Activated effector memory CD4-positive, alpha-beta T cell treated with anti-CD3 and anti-CD28 coated beads, Interleukin-2, amount 50 U/mL, for 16 hours (primary cell): Measurements from ENCODE around the gene SIN3B.

Experiments used
- DNase-seq: peaks from one replicate; pipeline ENCODE4 v3.0.0-alpha.2; 2020

SIN3B gene

DNA sequence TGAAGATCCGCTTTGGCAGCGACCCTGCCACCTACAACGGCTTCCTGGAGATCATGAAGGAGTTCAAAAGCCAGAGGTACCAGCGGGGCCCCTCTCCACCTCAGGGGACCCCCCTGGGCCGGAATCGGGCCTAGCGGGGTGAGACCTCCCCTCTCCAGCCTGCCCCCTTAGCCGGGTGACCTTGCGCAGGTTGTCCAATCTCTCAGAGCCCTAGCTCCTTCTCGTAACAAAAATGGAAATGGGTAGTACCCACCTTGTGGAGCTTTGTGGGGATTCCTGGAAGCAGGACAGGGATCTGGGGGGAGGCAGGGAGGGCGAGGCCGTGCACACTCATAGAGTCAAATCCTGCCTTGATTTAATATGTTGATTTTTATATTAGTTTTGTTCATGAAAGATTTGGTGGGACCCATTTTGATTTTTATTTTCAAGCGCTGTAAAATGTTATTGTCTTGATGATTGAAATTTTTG is 658 bp downstream of the SIN3B start:
- DNase-seq: no peak

- DNase-seq: no peak
Observed at GRCh38 chr19:16830679-16831078, 1.5 kb downstream of the SIN3B start.

DNA sequence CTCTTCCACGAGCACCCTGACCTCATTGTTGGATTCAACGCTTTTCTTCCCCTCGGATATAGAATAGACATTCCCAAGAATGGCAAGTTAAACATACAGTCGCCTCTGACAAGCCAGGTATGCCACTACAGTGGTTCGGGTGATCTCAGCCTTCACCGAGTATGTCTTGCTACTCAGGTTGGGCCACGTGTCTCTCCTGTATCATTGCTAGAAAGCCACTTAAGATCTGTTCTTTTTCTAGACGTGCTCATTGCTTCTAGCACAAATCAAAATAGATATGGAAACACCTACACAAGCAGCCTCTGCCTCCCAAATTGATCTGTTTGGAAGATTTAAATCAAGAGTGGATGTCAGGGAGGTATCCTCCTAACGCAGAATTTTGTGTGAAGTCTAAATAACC is 2.3 kb downstream of the SIN3B start:
- DNase-seq: no peak

DNA sequence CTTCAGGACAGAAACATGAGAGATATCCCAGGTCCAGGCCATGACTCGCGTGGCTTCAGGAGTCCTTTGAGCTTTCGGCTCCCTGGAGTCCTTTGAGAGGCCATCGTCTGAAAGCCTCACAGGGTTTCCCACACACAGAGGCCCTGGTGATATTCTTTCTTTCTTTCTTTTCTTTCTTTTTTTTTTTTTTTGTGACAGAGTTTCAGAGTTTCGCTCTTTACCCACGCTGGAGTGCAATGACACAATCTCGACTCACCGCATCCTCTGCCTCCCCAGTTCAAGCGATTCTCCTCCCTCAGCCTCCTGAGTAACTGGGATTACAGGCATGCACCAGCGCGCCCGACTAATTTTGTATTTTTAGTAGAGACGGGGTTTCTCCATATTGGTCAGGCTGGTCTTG is 5.5 kb downstream of the SIN3B start:
- no peak for DNase-seq

GRCh38 chr19:16836115-16837034 is 7.2 kb downstream of the SIN3B start:
- DNase-seq: no peak

DNA sequence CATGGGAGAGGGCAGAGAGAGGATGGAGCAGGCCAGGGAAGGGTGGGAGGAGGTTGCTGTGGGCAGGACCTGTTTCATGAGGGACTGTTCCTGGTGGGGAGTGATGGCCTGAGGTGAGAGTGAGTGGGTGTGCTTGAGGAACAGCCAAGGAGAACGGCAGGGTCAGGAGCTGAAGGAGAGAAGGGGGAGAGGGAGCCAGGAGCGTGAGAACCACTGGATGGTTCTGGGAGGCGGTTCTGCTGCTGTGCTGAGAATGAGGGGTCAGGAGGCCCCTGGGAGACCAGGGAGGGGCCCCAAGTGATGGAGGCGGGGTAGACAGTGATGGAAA is 7.8 kb downstream of the SIN3B start:
- no peak for DNase-seq

DNA sequence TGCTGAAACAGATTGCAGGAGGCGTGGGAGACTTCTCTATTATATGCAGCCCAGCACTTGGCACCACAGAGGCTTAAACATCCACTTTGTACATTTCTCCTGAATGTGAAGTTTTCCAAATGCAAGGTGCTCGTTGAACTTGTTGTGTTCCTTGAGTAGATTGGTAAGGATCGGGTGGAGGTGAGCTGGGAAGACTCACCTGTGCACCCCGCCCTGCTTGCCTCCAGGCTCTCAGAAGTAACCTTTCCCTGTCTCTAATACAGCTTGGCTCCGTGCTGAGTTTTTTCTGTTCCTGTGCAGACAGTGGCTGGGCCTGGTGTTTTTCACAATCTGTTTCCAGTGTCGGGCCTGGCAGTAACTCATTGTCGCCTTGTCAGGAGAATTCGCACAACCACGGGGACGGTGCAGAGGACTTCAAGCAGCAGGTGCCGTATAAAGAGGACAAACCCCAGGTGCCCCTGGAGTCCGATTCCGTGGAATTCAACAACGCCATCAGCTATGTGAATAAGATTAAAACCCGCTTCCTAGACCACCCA is 12.3 kb downstream of the SIN3B start:
- DNase-seq: no peak

DNA sequence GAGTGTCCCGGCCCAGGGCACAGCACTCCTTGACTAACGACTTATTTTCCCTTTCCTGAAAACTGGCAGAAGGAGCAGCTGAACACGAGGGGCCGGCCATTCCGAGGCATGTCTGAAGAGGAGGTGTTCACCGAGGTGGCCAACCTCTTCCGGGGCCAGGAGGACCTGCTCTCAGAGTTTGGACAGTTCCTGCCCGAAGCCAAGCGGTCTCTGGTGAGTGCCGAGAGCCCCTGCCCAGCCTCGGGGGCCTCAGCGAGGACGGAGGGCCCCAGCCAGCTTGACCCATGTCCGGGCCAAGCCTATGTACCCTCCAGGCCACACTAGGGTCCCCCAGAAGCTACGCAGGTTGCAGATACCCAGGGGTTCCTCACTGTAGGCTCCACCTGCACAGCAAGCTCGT is 17.7 kb downstream of the SIN3B start:
- no peak for DNase-seq

DNA sequence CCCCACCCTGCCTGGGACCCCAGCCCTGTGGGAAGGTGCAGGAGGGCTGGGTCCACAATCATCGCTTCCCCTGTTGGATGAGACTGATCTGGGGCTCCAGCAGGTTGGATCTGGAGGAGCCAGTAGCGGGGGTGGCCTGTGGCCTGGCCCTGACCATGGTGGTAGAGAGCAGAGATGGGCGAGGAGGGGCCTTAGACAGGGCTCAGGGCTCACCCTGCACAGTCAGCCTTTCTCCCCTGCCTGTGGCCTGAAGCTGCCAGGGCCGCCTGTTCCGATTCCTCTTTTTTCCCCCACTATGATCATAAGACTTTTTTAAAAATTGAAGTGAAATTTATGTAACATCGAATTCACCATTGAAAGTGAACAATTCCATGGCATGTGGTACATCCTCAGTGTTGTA is 18.2 kb downstream of the SIN3B start:
- no peak for DNase-seq

DNA sequence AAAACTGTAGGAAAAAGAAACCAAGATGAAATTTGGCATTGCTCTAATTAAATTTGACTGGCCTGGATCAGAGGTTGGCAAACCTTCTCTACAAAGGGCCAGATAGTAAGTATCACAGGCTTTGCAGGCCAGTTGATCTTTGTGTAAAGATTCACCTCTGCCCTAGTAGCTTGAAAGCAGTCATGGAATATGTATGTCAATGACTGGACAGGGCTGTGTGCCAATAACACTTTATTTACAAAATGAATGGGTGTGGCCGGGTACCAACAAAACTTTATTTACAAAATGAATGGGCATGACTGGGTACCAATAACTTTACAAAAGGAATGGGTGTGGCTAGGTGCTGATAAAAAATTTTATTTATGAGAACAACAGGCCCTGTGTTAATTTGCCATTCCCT is 20.0 kb downstream of the SIN3B start:
- no peak for DNase-seq

DNA sequence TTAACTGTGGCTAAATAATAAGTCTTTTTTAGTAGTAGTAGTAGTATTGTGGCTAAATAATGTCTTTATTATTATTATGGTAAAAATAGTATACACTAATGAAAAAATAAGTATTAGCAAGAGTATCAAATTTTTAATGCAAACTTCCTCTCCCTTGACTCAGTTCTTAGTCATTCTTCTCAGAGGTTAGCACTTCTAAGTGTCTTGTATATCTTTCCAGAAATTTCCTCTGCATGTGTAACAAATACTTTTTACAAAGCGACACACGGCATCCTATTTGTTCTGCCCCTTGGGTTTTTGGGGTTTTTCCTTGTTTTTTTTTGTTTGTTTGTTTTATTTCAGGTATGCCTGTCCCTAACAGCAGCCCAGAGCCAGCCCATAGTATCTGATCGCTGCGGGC is 20.9 kb downstream of the SIN3B start:
- DNase-seq: no peak

DNA sequence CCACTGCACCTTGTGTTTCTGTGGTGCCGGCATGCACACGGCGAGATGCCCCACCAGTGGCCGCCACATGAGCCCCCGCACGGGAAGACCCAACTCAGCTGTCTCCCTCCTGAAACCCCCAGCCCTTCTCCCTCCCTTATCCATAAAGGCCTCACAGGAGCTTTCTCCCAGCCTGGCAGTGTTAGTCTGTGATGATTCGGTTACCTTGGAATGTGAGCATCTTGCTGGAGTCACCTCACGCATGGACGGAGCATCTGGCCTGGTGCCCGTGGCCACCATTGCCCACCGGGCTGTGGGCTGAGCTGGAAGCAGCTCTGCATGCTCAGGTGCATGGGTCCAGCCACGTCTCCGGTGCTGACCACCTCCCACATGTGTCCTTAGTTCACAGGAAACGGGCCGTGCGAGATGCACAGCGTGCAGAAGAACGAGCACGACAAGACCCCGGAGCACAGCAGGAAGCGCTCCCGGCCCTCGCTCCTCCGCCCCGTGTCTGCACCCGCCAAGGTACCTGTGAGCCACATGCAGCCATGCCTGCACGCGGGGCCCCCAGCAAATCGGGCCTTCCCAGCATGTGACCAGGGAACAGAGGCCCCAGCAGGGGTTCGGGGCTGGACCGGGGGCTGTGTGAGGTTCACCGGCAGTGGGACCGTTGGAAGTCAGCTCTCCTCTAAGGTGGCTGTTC is 22.0 kb downstream of the SIN3B start:
- DNase-seq: no peak

DNA sequence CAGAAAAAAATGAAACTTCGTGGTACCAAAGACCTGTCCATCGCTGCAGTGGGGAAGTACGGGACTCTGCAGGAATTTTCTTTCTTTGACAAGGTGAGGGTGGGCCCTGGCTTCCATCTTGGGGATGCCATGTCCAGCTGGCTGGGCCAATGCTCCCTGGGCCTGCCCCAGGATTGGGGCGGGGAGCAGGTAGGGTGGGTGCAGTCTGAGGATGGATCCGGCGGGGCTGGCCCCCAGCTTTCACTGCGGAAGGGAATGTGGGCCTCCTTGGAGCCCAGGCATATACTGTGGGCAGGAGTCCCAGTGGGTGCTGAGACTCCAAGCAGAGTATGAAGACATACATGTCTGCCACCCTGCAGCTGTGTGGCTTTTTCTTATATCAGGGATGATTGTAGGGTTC is 23.9 kb downstream of the SIN3B start:
- no peak for DNase-seq

DNA sequence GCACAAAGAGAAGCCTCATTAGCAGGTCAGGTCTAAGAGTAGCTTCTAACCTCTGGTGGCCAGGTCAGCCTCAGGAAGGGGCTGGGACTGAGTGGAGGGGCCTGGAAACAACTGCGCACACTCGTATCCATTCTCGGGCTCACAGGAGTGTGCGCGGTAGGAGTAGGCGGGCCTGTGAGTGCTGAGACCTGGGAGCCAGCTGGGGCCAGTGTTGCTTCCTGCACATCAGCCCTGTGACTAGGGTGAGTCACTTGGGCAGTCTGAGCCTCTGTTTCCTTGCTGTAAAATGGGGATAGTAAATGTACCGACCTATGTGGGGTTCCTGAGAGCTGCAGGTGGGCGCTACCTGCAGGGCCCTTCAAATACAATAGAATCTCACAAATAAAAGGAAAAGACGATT is 26.9 kb downstream of the SIN3B start:
- no peak for DNase-seq

DNA sequence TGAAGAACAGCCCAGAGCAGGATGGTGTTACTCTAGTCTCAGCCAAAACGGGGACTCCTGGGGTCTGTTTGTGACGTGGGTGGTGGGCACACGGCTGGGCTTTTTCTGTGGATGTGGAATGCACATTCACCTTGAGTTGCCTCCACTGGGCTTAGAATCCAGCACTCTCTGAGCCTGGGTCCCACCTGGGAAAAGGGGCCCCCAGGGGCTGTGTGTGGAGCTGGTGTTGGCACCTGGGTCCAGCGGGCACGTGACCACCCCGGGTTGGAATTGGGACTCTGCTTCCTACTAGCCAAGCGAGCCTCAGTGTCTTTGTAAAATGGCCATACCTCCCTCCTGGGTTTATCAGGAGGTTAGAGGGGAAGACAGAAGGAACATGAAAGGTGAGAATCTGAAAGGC is 30.4 kb downstream of the SIN3B start:
- DNase-seq: no peak

DNA sequence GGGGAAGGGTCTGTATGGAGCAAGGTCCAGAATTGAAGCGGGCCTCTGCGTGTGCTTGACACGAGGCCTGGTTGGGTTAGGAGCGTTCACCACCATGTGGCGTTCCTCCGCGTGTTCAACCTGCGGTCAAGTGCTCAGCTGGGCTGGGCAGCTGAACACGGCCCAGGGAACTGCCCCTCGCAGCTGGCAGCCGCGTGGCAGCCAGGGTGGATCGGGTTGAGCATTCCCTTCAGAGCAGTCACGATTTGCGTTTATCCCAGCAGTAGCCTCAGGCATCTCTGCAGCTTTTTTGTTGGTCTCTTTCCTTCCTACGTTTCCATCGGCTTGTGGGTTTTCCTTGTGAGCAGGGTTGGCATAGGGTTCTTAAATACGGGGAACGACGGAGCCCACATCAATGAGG is 30.9 kb downstream of the SIN3B start:
- no peak for DNase-seq

- no peak for DNase-seq
Observed at GRCh38 chr19:16861011-16861410, 31.8 kb downstream of the SIN3B start.

GRCh38 chr19:16861834-16862233 is 32.6 kb downstream of the SIN3B start:
- DNase-seq: no peak

DNA sequence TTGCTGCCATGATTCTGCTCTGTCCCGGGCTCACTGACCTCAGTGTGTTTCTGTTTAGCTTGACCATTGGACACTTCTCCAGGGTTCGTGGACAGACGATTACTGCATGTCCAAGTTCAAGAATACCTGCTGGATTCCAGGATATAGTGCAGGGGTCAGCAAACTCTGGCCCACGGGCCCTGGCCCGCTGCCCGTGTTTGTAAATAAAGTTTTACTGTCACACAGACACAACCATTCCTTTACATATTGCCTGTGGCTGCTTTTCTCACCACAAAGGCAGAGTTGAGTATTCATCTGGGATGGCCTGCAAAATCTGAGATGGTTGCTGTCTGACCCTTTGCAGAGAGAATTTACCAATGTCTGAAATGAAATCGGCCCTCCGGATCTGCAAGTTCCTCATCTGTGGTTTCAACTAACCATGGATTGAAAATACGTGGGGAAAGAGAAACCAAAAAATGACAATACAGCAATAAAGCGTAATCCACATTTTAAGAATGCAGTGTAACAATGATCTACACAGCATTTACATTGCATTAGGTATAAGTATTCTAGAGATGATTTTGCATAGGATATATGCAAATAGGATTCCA is 33.7 kb downstream of the SIN3B start:
- DNase-seq: no peak

DNA sequence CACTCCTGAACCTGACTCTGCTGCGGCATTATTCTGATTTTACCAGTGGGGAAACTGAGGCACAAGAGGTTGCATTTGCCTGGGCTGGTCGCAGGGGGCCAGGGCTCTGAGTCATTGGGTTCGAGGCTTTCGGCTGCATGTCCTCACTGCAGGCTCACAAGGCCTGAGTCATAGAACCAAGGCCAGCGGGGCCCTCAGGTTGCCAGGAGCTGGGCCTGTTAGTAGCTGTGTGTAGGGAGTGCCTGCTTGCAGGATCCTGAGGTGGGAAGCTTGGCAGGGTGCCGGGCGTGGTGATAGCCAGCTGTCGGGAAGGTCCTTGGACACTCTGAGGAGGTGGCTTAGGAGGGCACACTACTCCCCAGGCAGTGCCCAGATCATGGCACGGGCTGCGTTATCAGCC is 38.0 kb downstream of the SIN3B start:
- DNase-seq: no peak

DNA sequence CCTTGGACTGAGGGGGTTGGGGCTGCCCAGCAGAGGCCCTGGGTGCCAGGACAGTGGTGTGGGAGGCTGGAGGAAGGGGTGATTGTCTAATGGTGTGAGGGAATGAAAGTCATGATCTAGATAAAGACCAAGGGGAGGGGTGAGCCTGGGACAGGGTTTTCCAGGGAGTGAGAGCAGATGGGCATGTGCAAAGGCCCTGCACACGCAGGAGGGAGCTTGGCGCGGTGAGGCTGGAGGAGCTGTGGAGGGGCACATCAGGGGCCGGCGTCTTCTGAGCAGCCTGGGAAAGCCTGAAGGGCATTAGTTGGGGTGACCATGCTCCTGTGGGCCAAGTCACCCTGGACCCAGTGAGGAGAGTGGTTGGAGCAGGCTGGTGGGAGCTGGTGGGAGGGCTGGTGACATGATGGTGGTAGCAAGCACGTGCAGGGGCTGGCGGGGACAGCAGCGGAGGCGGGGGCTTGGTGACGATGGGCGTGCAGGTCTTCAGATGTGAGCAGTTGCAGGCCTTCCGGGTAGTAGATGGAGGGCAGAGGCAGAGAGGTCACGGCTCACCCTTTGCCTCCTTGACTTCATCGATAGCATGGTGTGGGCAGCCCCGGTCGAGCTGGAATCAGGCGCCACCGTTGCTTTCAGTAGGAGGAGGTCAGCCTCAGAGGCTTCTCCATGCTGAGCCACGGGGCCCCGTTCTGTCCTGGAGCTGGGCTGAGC is 39.4 kb downstream of the SIN3B start:
- DNase-seq: no peak

DNA sequence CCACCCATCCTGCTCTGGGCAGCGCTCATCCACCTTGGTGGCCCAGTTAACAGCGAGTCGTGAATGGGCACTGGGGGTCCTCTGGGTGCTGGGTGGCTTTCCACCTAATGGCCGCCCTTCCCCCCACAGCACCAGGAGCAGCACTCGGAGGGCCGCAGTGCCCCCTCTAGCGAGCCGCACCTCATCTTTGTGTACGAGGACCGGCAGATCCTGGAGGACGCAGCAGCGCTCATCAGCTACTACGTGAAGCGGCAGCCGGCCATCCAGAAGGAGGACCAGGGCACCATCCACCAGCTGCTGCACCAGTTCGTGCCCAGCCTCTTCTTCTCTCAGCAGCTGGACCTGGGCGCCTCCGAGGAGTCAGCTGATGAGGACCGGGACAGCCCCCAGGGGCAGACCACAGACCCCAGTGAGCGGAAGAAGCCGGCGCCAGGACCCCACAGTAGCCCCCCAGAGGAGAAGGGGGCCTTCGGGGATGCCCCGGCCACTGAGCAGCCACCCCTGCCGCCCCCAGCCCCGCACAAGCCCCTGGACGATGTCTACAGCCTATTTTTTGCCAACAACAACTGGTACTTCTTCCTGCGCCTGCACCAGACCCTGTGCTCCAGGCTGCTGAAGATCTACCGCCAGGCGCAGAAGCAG is 40.3 kb downstream of the SIN3B start:
- DNase-seq: no peak

- no peak for DNase-seq
Observed at GRCh38 chr19:16871871-16872270, 42.7 kb downstream of the SIN3B start.
